Fibroblast of villous mesenchyme (primary cell): Measurements from ENCODE around the gene RSAD1. TPM values are rescaled to one million over a fixed set of nuclear protein-coding genes. Genes with fewer than 3 reads are reported as not detected.

Experiments used
- DNase-seq: peaks from one replicate; pipeline ENCODE4 v3.0.0-alpha.2; 2010; ENCODE audit warnings: low read depth
- H3K4me3 ChIP-seq: 2 replicates; pipeline ENCODE4 v1.5.1; 2011; ENCODE audit warnings: low read depth, mild to moderate bottlenecking, low read length
- total RNA-seq: library from RNA; depleted of rRNA; stranded (reverse); fragments of >200 nt; gene quantifications from 2 replicates; pipeline ENCODE4 v1.2.3, GENCODE V29; 2012
- TF ChIP-seq, protein P1 (sequence below): IDR thresholded peaks from 2 replicates; pipeline ENCODE4 v1.5.1; 2012; ENCODE audit warnings: low read depth, mild to moderate bottlenecking, low read length; ENCODE audit not compliant: insufficient read depth

RSAD1 gene
- total RNA-seq, 1 donor, result 16.8 TPM

DNA sequence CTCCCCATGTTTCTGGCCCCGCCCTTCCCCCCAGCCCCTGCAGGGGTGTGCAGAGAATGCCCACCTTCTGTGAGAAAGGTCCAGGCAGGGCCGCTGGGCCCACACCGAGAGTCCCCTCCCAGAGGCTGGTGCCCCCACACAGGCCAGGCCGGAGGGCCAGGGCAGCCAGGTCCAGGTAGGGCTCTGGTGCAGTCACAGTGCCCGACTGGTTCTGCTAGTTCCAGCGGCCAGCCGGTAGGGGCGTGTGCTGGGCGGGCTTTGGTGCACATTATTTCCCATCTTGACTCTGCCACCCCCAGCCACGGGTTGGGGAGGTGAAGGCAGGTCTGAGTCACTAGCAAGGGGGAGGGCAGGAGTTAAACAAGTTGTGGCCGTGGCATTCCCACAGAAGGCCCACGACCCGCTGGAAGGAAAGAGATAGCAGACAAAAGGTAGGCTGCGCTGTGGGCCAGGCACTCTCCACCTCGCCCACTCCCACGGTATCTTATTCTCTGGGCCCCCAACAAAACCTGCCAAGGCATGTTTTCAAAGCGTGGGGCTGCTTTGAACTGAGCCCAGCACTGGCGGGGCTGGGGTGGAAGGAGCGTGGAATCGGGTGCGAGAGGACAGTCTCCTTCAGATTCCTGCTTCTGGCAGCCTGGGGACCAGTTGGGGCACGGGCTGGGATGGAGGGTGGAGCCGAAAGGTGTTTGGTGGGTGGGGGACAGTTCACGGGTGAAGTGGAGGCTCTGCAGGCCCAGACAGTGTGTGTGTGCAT lies 55.7 kb downstream of the RSAD1 start:
- no peak for DNase-seq
- TF ChIP-seq, protein P1, sequence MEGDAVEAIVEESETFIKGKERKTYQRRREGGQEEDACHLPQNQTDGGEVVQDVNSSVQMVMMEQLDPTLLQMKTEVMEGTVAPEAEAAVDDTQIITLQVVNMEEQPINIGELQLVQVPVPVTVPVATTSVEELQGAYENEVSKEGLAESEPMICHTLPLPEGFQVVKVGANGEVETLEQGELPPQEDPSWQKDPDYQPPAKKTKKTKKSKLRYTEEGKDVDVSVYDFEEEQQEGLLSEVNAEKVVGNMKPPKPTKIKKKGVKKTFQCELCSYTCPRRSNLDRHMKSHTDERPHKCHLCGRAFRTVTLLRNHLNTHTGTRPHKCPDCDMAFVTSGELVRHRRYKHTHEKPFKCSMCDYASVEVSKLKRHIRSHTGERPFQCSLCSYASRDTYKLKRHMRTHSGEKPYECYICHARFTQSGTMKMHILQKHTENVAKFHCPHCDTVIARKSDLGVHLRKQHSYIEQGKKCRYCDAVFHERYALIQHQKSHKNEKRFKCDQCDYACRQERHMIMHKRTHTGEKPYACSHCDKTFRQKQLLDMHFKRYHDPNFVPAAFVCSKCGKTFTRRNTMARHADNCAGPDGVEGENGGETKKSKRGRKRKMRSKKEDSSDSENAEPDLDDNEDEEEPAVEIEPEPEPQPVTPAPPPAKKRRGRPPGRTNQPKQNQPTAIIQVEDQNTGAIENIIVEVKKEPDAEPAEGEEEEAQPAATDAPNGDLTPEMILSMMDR, result no peak
- no peak overlapping the region for H3K4me3 ChIP-seq

DNA sequence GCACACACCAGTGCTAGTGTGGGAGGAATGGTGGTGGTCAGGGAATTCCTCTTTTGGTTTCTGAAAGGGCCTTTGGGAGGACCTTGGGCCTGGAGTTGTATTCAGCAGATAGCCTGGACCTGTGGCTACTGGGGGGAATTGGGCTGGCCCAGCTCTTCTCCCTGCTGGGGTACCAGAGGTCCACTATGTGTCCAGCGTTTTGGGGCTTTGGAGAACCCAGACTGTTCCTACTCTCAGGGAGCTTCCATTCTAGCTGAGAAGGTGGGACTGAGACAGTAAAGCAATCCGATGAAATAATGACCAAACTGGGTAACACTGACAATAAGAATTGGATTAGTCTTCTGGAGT lies 56.3 kb downstream of the RSAD1 start:
- no peak overlapping the region for H3K4me3 ChIP-seq
- TF ChIP-seq, protein P1, result no peak
- DNase-seq, result no peak

DNA sequence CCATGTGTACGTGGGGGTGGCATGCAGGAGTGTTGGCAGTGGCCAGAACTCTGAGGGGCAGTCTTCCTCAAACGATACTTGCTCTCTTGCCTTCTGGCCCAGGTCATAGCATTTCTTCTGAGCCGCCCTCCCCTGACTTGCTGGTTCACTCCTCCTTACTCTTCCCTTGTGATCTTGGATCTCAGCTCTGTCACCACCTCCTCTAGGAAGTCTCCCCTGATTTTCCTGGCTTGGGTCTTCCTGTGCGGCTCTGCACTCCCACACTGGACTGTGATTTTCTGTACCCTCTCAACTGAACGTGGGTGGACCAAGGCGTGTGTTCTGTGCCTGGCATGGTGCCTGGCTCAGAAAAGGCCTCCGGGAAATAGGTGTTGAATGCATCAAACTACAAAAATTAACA lies 56.7 kb downstream of the RSAD1 start:
- TF ChIP-seq, protein P1, result no peak
- H3K4me3 ChIP-seq, result no peak overlapping the region
- DNase-seq, result no peak

Other genes starting within 250 kb of the RSAD1 start
- under 0.01 TPM in 1 of 2 replicates, not detected in the other for gene TMEM92, start 204.4 kb upstream of the RSAD1 start, total RNA-seq
- 53.5 and 60.5 TPM in 2 replicates for gene XYLT2, start 132.7 kb upstream of the RSAD1 start, total RNA-seq
- 55.7 and 63.0 TPM in 2 replicates for gene MRPL27, start 105.7 kb upstream of the RSAD1 start, total RNA-seq
- 4.5 and 4.7 TPM in 2 replicates for gene EME1, start 105.6 kb upstream of the RSAD1 start, total RNA-seq
- gene LRRC59, start 81.3 kb upstream of the RSAD1 start, total RNA-seq, result 181 and 191 TPM in 2 replicates
- gene ACSF2, start 52.6 kb upstream of the RSAD1 start, total RNA-seq, result 18.1 and 20.3 TPM in 2 replicates
- not detected in 2 replicates for gene CHAD, start 10.0 kb upstream of the RSAD1 start, total RNA-seq
- 0.64 and 0.86 TPM in 2 replicates for gene MYCBPAP, start 29.6 kb downstream of the RSAD1 start, total RNA-seq
- gene EPN3, start 53.9 kb downstream of the RSAD1 start, total RNA-seq, result under 0.01 TPM in 1 of 2 replicates, not detected in the other
- 102 and 109 TPM in 2 replicates for gene SPATA20, start 68.3 kb downstream of the RSAD1 start, total RNA-seq
- under 0.01 and 0.43 TPM in 2 replicates for gene CACNA1G, start 81.9 kb downstream of the RSAD1 start, total RNA-seq
- gene ABCC3, start 156.0 kb downstream of the RSAD1 start, total RNA-seq, result 14.5 and 39.3 TPM in 2 replicates
- gene ANKRD40, start 229.1 kb downstream of the RSAD1 start, total RNA-seq, result 47.0 and 59.6 TPM in 2 replicates
- gene LUC7L3, start 240.7 kb downstream of the RSAD1 start, total RNA-seq, result 26.7 and 31.5 TPM in 2 replicates